Panc1 (cell line): ENCODE results near the gene WSCD1. TPM values are rescaled to one million over a fixed set of nuclear protein-coding genes. Genes with fewer than 3 reads are reported as not detected.

Source experiments
- ATAC-seq: fragments of 200-7000 bp; cut with Tn5 transposase; 2 replicates; pipeline ENCODE4 v1.9.1; 2020; ENCODE audit warnings: mild to moderate bottlenecking, moderate library complexity
- BruUV-seq: library from RNA; stranded (reverse); fragments of 400-500 nt; replicated peaks from 2 replicates; lab custom pipeline; 2021; lab: Mats Ljungman, UMichigan
- CTCF ChIA-PET: fragments of 300-600 bp; sonication (Branson Sonifier 250); formaldehyde crosslinking; loops from one replicate; lab custom pipeline; 2022; ENCODE audit warnings: antibody characterized with exemption; lab: Charles Lee
- POLR2A ChIA-PET: fragments of 300-600 bp; sonication (Branson Sonifier 250); formaldehyde crosslinking; loops from one replicate; lab custom pipeline; 2022; ENCODE audit warnings: antibody characterized with exemption; lab: Charles Lee
- DNase-seq: peaks from one replicate; pipeline ENCODE4 v3.0.0-alpha.2; 2010; ENCODE audit warnings: low read depth, low spot score
- H3K27ac ChIP-seq: 2 replicates; pipeline ENCODE4 v1.5.1; 2011; ENCODE audit warnings: mild to moderate bottlenecking, low read length, inconsistent platforms
- H3K27me3 ChIP-seq: fragments of 200-500 bp; sonication (Bioruptor generic); 2 replicates; pipeline ENCODE4 v1.6.0; 2014; ENCODE audit warnings: low read length, inconsistent platforms; ENCODE audit not compliant: control insufficient read depth, insufficient read depth
- H3K36me3 ChIP-seq: fragments of 200-500 bp; sonication (Bioruptor generic); 2 replicates; pipeline ENCODE4 v1.5.1; 2014; ENCODE audit warnings: inconsistent platforms, mild to moderate bottlenecking, low read length, moderate library complexity; ENCODE audit not compliant: control insufficient read depth, insufficient read depth
- H3K4me1 ChIP-seq: 2 replicates; pipeline ENCODE4 v1.5.1; 2011; ENCODE audit warnings: inconsistent platforms, mild to moderate bottlenecking, low read length, moderate library complexity; ENCODE audit not compliant: control insufficient read depth, insufficient read depth
- H3K4me3 ChIP-seq, 2 experiments: 2 replicates each; pipeline ENCODE4 v1.5.1; 2011 to 2012; ENCODE audit warnings: low read depth in 2 of 2, low read length in 2 of 2, mild to moderate bottlenecking in 2 of 2, inconsistent platforms in 1 of 2, moderate library complexity in 1 of 2
- H3K9me3 ChIP-seq: fragments of 200-500 bp; sonication (Bioruptor generic); 2 replicates; pipeline ENCODE4 v1.5.1; 2014; ENCODE audit warnings: low read depth, mild to moderate bottlenecking, inconsistent platforms, low read length, moderate library complexity; ENCODE audit not compliant: control insufficient read depth, insufficient read depth
- POLR2AphosphoS5 ChIP-seq: IDR thresholded peaks from 2 replicates; pipeline ENCODE4 v1.6.1; 2012; ENCODE audit warnings: mild to moderate bottlenecking, low read depth, low read length, moderate library complexity
- SIN3A ChIP-seq: IDR thresholded peaks from 2 replicates; pipeline ENCODE4 v1.6.1; 2012; ENCODE audit warnings: low read depth, mild to moderate bottlenecking, low read length, moderate library complexity, borderline replicate concordance; ENCODE audit not compliant: insufficient read depth
- TCF7L2 ChIP-seq: IDR thresholded peaks from 2 replicates; pipeline ENCODE4 v1.6.1; 2011; ENCODE audit warnings: mild to moderate bottlenecking, low read depth, low read length, inconsistent platforms
- in situ Hi-C: cut with HindIII; loops from 2 replicates; pipeline ENCODE4 v1.10.0; 2016; ENCODE audit warnings: low sequenced_read_pairs, low pct_unique_long_range_greater_than_20kb
- intact Hi-C: fragments of 100-400 bp; cut with micrococcal nuclease; formaldehyde crosslinking; loops from one replicate; pipeline ENCODE4 v1.10.0; 2022; ENCODE audit not compliant: unreplicated experiment
- total RNA-seq: library from RNA; stranded (reverse); gene quantifications from one replicate; pipeline ENCODE4 v1.2.1, GENCODE V29; 2021; ENCODE audit not compliant: unreplicated experiment
- TF ChIP-seq, protein P1 (sequence below), 2 experiments: IDR thresholded peaks; 2 replicates each; pipeline ENCODE4 v1.6.1; 2011 to 2012; ENCODE audit warnings: low read depth in 2 of 2, control low read depth in 1 of 2, low read length in 1 of 2, mild to moderate bottlenecking in 1 of 2, moderate library complexity in 1 of 2; ENCODE audit not compliant: insufficient read depth in 1 of 2
- TF ChIP-seq, protein P2 (sequence below): fragments of 450-650 bp; IDR thresholded peaks from 2 replicates; pipeline ENCODE4 v1.5.1; 2017; ENCODE audit warnings: mild to moderate bottlenecking

The WSCD1 gene
- total RNA-seq, 1 experiment from 2014 or later: 0.74 TPM

DNA sequence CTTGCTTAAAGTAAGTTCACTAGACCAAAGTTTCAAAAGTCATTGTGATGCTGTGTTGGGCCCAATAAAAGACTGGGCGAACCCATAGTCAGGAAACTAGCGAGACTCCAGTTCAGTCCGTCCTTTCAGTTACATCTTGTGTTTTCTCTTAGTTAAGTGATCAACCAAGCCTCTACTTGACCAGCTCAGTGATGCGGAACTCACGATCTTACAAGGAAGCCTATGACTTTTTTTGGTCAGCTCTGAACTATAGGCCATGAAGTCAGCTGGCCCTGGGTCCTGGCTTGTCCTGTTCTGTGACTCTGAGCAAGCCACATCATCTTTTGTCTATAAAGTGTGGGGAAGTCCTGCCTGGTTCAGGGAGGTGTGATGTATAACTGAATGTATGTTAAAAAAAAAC, 21.7 kb upstream of the WSCD1 start:
- CTCF ChIA-PET: no interaction called here
- H3K4me3 ChIP-seq: no peak overlapping the region
- H3K4me1 ChIP-seq: no peaks in the 10 kb centered on the region
- POLR2A ChIA-PET: no interaction called here
- DNase-seq (no peak), ATAC-seq (no peak)
- no peak overlapping the region for H3K27ac ChIP-seq
- TF ChIP-seq SIN3A (no peak), POLR2AphosphoS5 (no peak), TCF7L2 (no peak)
- TF ChIP-seq, protein P1, sequence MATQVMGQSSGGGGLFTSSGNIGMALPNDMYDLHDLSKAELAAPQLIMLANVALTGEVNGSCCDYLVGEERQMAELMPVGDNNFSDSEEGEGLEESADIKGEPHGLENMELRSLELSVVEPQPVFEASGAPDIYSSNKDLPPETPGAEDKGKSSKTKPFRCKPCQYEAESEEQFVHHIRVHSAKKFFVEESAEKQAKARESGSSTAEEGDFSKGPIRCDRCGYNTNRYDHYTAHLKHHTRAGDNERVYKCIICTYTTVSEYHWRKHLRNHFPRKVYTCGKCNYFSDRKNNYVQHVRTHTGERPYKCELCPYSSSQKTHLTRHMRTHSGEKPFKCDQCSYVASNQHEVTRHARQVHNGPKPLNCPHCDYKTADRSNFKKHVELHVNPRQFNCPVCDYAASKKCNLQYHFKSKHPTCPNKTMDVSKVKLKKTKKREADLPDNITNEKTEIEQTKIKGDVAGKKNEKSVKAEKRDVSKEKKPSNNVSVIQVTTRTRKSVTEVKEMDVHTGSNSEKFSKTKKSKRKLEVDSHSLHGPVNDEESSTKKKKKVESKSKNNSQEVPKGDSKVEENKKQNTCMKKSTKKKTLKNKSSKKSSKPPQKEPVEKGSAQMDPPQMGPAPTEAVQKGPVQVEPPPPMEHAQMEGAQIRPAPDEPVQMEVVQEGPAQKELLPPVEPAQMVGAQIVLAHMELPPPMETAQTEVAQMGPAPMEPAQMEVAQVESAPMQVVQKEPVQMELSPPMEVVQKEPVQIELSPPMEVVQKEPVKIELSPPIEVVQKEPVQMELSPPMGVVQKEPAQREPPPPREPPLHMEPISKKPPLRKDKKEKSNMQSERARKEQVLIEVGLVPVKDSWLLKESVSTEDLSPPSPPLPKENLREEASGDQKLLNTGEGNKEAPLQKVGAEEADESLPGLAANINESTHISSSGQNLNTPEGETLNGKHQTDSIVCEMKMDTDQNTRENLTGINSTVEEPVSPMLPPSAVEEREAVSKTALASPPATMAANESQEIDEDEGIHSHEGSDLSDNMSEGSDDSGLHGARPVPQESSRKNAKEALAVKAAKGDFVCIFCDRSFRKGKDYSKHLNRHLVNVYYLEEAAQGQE (IDR thresholded peaks at IDR 0.05; ENCODE audit: insufficient read depth in 1 of 2, low read depth in 2 of 2, low read length in 1 of 2): no peak
- TF ChIP-seq, protein P2, sequence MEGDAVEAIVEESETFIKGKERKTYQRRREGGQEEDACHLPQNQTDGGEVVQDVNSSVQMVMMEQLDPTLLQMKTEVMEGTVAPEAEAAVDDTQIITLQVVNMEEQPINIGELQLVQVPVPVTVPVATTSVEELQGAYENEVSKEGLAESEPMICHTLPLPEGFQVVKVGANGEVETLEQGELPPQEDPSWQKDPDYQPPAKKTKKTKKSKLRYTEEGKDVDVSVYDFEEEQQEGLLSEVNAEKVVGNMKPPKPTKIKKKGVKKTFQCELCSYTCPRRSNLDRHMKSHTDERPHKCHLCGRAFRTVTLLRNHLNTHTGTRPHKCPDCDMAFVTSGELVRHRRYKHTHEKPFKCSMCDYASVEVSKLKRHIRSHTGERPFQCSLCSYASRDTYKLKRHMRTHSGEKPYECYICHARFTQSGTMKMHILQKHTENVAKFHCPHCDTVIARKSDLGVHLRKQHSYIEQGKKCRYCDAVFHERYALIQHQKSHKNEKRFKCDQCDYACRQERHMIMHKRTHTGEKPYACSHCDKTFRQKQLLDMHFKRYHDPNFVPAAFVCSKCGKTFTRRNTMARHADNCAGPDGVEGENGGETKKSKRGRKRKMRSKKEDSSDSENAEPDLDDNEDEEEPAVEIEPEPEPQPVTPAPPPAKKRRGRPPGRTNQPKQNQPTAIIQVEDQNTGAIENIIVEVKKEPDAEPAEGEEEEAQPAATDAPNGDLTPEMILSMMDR: no peak
- in situ Hi-C loops (no loop called here), intact Hi-C loops (no loop called here)
- no peaks in the 10 kb centered on the region for H3K36me3 ChIP-seq
- no TSS peak for BruUV-seq
- H3K27me3 ChIP-seq: no peaks in the 10 kb centered on the region; the same call in 1 of the 2 replicates
- H3K9me3 ChIP-seq: no peaks in the 10 kb centered on the region

DNA sequence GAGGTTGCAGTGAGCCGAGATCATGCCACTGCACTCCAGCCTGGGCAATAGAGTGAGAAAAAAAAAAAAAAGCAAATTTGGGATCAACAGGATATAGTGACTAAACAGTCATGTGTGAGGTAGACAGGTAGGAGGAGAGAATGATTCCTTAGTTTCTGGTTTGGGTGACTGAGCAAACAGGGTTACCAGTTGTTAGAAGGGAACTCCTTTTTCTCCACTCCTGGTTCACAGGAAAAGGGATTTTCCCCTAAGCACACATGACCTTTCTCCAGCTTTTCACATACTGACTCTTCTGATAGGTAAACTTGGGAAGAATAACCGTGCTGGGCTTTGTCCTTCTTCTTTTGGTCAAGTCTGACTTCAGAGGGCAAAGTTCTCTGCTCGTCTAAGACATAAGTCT, 17.3 kb upstream of the WSCD1 start:
- TF ChIP-seq, protein P1 (IDR thresholded peaks at IDR 0.05; ENCODE audit: insufficient read depth in 1 of 2, low read depth in 2 of 2, low read length in 1 of 2): no peak
- TF ChIP-seq POLR2AphosphoS5 (no peak), SIN3A (no peak), TCF7L2 (no peak)
- TF ChIP-seq, protein P2: no peak
- intact Hi-C loops: no loop called here
- in situ Hi-C loops: no loop called here
- H3K27me3 ChIP-seq: no peaks in the 10 kb centered on the region; the same call in 1 of the 2 replicates
- DNase-seq: no peak
- no peak for ATAC-seq
- H3K36me3 ChIP-seq: no peaks in the 10 kb centered on the region
- H3K4me1 ChIP-seq: no peaks in the 10 kb centered on the region
- ChIA-PET POLR2A (no interaction called here), CTCF (no interaction called here)
- H3K9me3 ChIP-seq: no peaks in the 10 kb centered on the region
- H3K4me3 ChIP-seq: no peak overlapping the region
- BruUV-seq: no TSS peak
- no peak overlapping the region for H3K27ac ChIP-seq
